ENCODE measurements around the gene UNK. TPM values are rescaled to one million over a fixed set of nuclear protein-coding genes. Genes with fewer than 3 reads are reported as not detected.

The UNK gene
- total and polyA plus RNA-seq, 2 donors from 2014 or later, result 12.0 to 35.5 TPM

DNA sequence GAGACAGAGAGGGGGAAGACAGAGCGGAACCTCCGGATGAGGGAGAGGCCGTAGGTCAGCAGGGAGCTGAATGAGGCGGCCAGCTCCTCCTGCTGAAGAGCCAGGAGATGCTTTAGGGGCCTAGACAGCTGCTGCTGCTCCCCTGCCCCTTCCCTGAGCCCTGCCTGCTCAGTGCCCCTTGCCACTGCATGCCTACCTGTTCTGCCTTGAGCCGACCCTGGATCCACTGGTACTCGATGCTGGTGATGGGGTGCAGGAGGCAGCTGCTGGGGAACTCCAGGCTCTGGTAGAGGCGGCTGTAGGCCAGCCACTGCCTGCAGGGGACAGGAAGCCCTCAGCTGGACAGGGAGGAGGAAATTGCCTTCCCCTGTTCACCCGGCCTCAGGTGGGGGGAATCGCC lies 52.0 kb downstream of the UNK start:
- H3K27me3 ChIP-seq (ENCODE audit: control insufficient read depth, insufficient read depth, low read length), result no peaks in the 10 kb centered on the region
- H3K27ac ChIP-seq (ENCODE audit: low read depth in 2 of 2, low read length in 2 of 2), result no peak overlapping the region
- no peak for TF ChIP-seq CTCF (IDR thresholded peaks at IDR 0.05; ENCODE audit: borderline replicate concordance, extremely low read depth, insufficient read depth)
- H3K4me1 ChIP-seq (ENCODE audit: control insufficient read depth in 2 of 3, insufficient read depth in 2 of 3, low read depth in 1 of 3, low read length in 3 of 3), result no peaks in the 10 kb centered on the region
- no peaks in the 10 kb centered on the region for H3K36me3 ChIP-seq (ENCODE audit: control insufficient read depth in 2 of 3, insufficient read depth in 3 of 3, low read length in 3 of 3)
- no peak overlapping the region for H3K9ac ChIP-seq (ENCODE audit: low read length in 3 of 3)
- intact Hi-C loops (cut with DNase I), result no loop called here
- no peak overlapping the region for H3K4me3 ChIP-seq (ENCODE audit: low read length in 3 of 3)
- no peak for FAIRE-seq
- H3K9me3 ChIP-seq (ENCODE audit: control insufficient read depth in 2 of 3, insufficient read depth in 1 of 3, low read length in 3 of 3), result no peaks in the 10 kb centered on the region
- DNase-seq, result no peak

DNA sequence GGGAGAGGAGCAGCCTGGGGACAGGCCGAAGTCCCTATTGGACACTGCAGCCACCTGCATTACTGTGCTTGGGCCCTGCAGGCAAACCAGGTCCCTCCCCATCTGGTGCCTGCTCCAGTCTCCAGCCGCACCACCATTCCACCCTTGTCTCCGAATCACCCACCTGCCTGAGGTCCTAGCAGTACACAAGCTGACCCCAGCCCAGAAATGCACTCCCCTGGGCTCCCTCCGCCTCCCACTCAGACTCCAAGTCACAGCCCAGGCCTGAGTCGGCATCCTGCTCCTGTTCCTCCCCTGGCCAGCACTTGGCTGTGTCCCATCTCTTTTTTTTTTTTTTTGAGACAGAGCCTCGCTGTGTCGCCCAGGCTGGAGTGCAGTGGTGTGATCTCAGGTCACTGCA lies 53.3 kb downstream of the UNK start:
- H3K4me3 ChIP-seq (ENCODE audit: low read length in 3 of 3), result no peak overlapping the region
- FAIRE-seq (no peak), DNase-seq (peak in 1 of 5 donors; percentile 55)
- no peaks in the 10 kb centered on the region for H3K36me3 ChIP-seq (ENCODE audit: control insufficient read depth in 2 of 3, insufficient read depth in 3 of 3, low read length in 3 of 3)
- no peak for TF ChIP-seq CTCF (IDR thresholded peaks at IDR 0.05; ENCODE audit: borderline replicate concordance, extremely low read depth, insufficient read depth)
- intact Hi-C loops (cut with DNase I), result no loop called here
- no peak overlapping the region for H3K9ac ChIP-seq (ENCODE audit: low read length in 3 of 3)
- no peaks in the 10 kb centered on the region for H3K9me3 ChIP-seq (ENCODE audit: control insufficient read depth in 2 of 3, insufficient read depth in 1 of 3, low read length in 3 of 3)
- H3K27ac ChIP-seq (ENCODE audit: low read depth in 2 of 2, low read length in 2 of 2), result no peak overlapping the region
- H3K4me1 ChIP-seq (ENCODE audit: control insufficient read depth in 2 of 3, insufficient read depth in 2 of 3, low read depth in 1 of 3, low read length in 3 of 3), result no peaks in the 10 kb centered on the region
- H3K27me3 ChIP-seq (ENCODE audit: control insufficient read depth, insufficient read depth, low read length), result no peaks in the 10 kb centered on the region

GRCh38 chr17:75838410-75838809 lies 53.8 kb downstream of the UNK start:
- no peak overlapping the region for H3K27ac ChIP-seq (ENCODE audit: low read depth in 2 of 2, low read length in 2 of 2)
- TF ChIP-seq CTCF (IDR thresholded peaks at IDR 0.05; ENCODE audit: borderline replicate concordance, extremely low read depth, insufficient read depth), result no peak
- FAIRE-seq, result no peak
- H3K4me1 ChIP-seq (ENCODE audit: control insufficient read depth in 2 of 3, insufficient read depth in 2 of 3, low read depth in 1 of 3, low read length in 3 of 3), result no peaks in the 10 kb centered on the region
- H3K4me3 ChIP-seq (ENCODE audit: low read length in 3 of 3), result no peak overlapping the region
- no peaks in the 10 kb centered on the region for H3K27me3 ChIP-seq (ENCODE audit: control insufficient read depth, insufficient read depth, low read length)
- no peaks in the 10 kb centered on the region for H3K36me3 ChIP-seq (ENCODE audit: control insufficient read depth in 2 of 3, insufficient read depth in 3 of 3, low read length in 3 of 3)
- no peaks in the 10 kb centered on the region for H3K9me3 ChIP-seq (ENCODE audit: control insufficient read depth in 2 of 3, insufficient read depth in 1 of 3, low read length in 3 of 3)
- DNase-seq, result no peak
- H3K9ac ChIP-seq (ENCODE audit: low read length in 3 of 3), result no peak overlapping the region
- intact Hi-C loops (cut with DNase I), result no loop called here

Data from kidney (tissue), 14 donors.